G401 (cell line): ENCODE results near the gene ENO2. TPM values are rescaled to one million over a fixed set of nuclear protein-coding genes. Genes with fewer than 3 reads are reported as not detected.
"Not testable (repeated sequence)": the region's sequence is repeated elsewhere in the genome, so short reads cannot be mapped to it uniquely, and the experiment has no call there.

Experiments
- DNase-seq: peaks from one replicate; pipeline ENCODE4 v3.0.0-alpha.2; 2015; ENCODE audit warnings: low spot score
- in situ Hi-C: cut with HindIII; loops from 2 replicates; pipeline ENCODE4 v1.10.0; 2016; ENCODE audit warnings: low sequenced_read_pairs, mixed read lengths
- total RNA-seq: library from RNA; depleted of rRNA; stranded (reverse); fragments of >200 nt; shearing (Covaris generic); gene quantifications from 2 replicates; pipeline ENCODE4 v1.2.3, GENCODE V29; 2014

The ENO2 gene
- total RNA-seq, 1 experiment from 2014 or later, result 13.2 TPM

DNA sequence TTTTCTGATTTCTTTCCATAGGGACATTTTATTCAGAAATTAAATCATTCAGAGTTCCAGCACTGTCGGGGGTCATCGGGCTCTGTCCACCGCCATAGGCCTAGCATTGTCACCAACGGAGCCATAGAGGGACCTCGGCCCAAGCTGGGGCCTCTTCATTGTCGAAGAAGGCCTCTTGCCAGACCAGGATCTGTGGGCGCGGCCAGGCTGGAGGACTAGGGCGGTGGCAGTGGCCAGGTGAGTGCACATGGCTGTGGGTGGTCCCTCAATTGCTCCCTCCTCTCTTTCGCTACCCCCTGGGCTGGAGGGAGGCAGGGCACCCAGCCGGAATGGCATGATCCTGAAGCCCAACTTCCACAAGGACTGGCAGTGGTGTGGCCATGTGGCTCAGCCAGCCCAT lies 30.7 kb upstream of the ENO2 start:
- in situ Hi-C loops, result no loop called here

DNA sequence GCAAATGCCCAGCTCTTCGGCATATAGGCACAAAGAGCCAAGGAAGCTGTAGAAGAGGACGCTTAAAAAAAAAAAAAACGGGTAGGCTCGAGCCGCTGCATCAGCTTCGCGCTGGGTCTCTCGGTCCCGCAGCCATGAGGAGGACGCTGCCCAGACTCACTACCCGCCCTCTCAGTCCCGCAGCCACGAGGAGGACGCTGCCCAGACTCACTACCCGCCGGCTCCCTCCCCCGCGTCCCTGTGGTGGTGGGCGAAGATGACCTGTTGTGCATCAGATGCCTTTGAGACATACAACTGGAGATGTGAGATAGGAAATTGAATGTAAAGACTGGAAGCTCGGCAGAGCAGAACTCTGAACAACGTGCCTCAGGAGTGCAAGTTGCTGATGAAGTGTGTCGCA lies 29.8 kb upstream of the ENO2 start:
- no peak for DNase-seq
- in situ Hi-C loops, result no loop called here

More for the DNA sequence above, 30.7 kb upstream of the ENO2 start:
- DNase-seq, result no peak

DNA sequence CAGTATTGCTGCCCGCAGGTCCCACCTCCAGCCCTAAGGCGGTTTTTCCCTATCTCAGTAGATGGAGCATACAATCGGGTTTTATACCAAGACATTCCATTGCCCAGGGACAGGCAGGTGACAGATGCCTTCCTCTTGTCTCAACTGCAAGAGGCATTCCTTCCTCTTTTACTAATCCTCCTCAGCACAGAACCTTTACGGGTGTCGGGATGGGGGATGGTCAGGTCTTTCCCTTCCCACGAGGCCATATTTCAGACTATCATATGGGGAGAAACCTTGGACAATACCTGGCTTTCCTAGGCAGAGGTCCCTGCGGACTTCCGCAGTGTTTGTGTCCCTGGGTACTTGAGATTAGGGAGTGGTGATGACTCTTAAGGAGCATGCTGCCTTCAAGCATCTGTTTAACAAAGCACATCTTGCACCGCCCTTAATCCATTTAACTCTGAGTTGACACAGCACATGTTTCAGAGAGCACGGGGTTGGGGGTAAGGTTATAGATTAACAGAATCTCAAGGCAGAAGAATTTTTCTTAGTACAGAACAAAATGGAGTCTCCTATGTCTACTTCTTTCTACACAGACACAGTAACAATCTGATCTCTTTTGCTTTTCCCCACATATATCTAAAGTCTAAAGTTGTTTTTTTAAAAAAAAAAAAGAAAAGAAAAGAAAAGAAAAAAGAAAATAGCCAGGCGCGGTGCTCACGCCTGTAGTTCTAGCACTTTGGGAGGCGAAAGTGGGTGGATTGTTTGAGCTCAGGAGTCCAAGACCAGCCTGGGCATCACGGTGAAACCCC lies 28.0 kb upstream of the ENO2 start:
- in situ Hi-C loops, DNase-seq: not testable (repeated sequence)

DNA sequence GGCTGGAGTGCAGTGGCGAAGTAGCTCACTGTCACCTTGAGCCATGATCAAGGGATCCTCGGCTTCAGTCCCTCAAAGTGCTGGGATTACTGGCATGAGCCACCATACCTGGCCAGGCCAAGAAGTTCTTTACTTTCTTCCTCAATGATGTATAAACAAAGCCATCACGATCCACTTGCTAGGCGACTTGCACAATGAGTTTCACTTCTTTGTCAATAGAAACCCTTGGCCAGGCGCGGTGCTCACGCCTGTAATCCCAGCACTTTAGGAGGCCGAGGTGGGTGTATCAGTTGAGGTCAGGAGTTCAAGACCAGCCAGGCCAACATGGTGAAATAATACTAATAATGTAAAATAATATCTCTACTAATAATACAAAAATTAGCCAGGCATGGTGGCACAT lies 26.9 kb upstream of the ENO2 start:
- DNase-seq, result no peak
- in situ Hi-C loops, result no loop called here

DNA sequence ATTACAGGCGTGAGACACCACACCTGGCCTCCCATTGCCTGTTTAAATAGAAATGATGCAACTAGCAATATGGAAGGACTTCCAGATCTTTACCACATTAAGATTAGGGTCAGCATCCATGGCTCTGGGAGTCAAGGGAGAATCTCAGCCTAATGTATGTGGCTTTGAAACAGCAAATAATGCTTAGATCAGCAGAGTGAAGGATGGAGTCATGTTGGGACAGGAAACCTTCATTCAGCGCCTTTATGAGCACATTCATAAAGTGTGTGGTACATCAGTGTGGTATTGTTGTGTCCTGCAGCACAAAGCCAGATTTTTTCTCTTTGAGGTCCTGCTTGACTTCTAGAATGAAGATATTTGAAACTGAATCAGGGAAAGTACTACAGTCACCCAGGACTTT lies 26.0 kb upstream of the ENO2 start:
- DNase-seq, result no peak
- in situ Hi-C loops, result no loop called here

DNA sequence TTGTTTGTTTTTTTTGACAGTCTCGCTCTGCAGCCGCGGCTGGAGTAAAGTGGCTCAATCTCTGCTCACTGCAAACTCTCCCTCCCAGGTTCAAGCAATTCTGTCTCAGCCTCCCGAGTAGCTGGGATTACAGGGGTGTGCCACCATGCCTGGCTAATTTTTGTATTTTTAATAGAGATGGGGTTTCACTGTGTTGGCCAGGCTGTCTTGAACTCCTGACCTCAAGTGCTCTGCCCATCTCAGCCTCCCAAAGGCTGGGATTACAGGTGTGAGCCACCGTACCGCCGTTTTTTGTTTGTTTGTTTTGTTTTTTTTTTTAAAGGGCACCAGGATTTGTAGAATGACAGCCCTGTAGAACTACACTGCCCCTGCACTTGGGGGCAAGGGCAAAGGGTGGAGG lies 25.6 kb upstream of the ENO2 start:
- in situ Hi-C loops, DNase-seq: not testable (repeated sequence)

DNA sequence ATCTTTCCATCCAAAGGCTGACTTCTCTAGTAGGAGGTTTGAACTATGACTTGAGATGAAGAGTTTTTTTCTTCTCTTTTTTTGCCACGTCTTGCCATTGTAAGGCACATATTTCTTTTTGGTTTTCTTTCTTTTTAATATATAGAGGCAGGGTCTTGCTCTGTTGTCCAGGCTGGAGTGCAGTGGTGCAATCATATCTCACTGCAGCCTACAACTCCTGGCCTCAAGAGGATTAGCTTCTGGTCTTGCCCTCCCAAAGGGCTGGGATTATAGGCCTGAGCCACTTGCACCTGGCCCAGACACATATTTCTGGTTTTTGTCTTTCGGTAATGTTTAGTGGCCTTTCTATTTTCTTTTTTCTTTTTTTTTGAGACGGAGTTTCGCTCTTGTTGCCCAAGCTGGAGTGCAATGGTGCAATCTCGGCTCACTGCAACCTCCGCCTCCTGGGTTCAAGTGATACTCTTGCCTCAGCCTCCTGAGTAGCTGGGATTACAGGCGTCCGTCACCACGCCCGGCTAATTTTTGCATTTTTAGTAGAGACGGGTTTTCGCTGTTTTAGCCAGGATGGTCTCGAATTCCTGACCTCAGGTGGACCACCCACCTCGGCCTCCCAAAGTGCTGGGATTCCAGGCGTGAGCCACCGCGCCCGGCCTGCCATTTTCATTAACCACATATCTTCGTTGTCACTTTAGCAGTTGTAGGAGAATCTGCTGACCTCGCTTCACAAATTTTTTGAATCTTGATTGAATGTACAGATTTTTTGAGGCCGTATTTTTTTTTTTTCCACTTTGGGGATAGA lies 24.4 kb upstream of the ENO2 start:
- in situ Hi-C loops, DNase-seq: not testable (repeated sequence)

DNA sequence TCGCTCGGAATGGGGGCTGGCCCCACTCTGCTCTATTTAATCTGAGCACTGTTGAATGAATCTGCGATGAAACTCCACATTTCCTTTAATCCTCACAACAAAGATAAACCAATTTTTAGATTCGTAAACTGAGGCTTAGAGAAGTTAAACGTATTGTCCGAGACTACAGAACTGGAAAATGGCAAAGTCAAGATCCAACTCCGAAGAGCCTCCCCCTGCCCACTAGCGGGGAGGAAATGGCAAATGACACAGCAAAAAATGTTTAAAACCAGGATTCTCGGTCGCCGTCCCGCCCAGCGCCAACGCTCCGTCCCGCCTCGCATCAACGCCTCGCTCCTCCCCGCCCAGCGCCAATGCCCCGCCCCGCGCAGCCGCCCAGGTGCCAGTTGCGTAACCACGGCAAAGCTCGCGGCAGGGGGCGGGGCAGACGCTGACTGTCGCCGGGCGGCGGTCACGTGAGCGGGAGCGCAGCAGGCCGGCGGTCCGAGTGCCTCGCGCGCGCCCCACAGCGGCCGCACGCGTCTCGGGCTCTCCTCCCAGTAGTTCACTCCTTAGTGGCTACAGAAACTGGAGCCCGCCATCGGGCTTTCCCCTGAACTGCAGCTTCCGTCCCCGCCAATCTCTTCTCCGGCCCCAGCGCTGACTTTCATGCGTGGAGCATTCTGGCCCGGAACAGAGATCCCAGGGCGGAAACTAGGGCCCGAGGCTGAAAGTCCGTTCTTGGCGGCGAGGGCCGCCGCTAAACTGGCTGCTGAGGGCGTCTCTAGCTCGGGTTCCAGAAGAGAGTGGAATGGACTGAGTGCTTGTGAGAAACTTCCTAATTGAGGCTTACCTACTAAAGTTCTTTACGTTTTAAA lies 23.4 kb upstream of the ENO2 start:
- peak; percentile 96 for DNase-seq
- in situ Hi-C loops, result no loop called here

DNA sequence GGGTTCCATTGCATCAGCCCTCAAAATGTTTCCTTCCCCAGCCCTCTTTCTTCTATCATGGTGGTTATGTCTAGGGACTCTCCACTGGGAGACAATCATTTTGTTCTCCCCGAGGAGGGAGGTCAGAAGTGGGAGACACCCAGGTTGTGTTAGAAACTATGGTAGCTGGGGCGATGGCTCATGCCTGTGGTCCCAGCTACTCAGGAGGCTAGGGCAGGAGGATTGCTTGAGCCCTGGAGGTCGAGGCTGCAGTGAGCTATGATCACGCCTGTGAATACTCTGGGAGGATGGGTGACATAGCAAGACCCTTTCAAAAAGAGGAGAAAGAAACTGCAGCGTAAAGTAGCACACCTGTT lies 22.8 kb upstream of the ENO2 start:
- DNase-seq, result no peak
- in situ Hi-C loops, result no loop called here

DNA sequence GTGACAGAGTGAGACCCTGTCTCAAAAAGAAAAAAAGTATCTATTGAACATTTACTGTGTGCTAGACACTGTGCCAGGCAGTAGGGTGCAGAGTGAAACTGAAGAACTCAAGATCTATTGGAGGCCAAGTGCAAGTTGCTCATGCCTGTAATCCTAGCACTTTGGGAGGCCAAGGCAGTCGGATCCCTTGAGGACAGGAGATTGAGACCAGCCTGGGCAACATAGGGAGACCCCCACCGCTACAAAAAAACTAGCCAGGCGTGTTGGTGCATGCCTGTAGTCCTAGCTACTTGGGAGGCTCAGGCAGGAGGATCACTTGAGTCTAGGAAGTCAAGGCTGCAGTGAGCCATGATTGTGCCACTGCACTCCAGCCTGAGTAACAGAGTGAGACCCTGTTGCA lies 21.7 kb upstream of the ENO2 start:
- DNase-seq, in situ Hi-C loops: not testable (repeated sequence)

DNA sequence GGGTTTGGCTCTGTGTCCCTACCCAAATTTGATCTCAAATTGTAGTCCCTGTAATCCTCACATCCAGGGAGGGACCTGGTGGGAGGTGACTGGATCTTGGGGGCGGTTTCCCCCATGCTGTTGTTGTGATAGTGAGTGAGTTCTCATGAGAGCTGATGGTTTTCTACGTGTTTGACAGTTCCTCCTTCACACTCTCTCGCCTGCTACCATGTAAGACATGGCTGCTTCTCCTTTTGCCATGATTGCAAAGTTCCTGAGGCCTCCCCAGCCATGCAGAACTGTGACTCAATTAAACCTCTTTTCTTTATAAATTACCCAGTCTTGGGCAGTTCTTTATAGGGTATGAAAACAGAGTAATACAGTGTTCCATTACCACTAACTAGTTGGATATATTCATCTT lies 20.1 kb upstream of the ENO2 start:
- DNase-seq, result no peak
- in situ Hi-C loops, result no loop called here

DNA sequence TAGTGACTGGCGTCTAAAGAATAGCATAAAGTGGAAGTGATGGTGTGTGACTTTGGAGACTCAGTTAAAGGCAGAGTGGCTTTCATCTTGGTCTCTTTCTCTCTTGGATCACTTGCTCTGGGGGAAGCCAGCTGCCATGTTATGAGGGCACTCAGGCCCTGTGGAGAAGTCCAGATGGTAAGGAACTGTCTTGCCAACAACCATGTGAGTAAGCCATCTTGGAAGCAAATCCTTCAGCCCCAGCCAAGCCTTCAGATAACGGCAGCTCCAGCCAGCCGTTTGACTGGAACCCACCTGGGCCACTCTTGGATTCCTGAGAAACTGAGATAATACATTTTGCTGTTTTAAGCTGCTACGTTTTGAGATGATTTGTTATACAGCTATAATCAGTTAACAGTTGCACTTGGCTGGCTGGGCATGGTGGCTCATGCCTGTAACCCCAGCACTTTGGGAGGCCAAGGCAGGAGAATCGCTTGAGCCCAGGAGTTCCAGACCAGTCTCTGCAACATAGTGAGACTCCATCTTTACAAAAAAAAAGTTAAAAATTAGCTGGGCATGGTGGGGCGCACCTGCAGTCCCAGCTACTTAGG lies 17.4 kb upstream of the ENO2 start:
- in situ Hi-C loops, result no loop called here
- DNase-seq, result peak; percentile 95

DNA sequence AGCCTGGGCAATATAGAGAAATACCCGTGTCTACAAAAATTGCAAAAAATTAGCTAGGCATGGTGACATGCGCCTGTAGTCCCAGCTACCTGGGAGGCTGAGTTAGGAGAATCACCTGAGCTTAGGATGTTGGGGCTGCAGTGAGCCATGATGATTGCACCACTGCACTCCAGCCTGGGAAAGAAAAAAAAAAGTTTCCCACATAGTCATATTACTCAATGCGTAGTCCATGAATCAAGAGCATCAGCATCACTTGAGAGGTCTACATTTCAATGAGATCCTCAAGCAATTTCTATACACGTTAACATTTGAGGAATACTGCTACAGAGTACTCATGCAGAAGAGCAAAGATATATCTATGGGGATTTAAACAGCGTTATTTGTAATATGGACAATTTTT lies 15.0 kb upstream of the ENO2 start:
- no peak for DNase-seq
- in situ Hi-C loops, result no loop called here

DNA sequence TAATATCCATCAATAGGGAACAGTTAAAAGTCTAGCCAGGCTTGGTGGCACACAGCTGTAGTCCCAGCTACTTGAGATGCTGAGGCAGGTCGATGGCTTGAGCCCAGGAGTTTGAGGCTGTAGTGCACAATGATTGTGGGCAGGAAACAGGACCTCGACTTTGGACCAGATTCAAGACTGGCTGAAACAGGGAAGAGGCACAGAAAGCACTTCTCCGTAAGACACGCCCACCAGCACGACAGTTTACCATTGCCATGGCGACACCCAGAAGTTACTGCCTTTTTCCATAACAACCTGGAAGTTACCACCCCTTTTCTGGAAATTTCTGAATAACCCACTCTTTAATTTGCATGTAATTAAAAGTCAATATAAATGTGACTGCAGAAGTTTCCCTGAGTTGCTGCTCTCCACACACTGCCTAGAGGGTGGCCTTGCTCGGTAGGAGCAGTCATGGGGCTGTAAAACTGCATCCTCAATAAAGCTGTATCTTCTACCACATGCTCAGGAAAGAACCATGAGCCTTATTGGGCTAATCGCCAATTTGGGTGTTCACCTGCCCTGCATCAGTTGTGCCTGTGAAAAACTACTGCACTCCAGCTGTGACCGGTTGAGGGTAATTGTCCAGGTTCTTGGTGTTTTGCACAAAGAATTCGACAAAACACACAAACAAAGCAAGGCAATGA lies 14.4 kb upstream of the ENO2 start:
- DNase-seq, result peak; percentile 49
- in situ Hi-C loops, result no loop called here

DNA sequence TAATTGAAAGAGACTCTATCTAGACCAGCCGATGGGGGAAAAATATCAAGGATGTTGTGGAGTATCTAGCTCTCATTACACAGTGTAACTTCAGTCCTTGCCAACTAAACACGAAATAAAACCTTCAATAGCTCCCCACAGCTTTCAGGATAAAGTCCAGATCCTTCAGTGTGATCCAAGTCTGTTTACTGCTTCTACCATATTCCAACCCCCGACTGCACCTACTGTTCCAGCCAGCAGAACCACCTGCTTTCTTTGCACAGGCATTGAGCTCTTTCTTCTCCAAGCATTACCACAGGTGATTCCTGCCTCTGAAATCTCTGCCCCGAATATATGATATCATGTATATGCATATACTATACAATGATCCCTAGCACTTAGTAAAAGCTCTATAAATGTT lies 11.9 kb upstream of the ENO2 start:
- in situ Hi-C loops, result no loop called here
- DNase-seq, result peak; percentile 77

DNA sequence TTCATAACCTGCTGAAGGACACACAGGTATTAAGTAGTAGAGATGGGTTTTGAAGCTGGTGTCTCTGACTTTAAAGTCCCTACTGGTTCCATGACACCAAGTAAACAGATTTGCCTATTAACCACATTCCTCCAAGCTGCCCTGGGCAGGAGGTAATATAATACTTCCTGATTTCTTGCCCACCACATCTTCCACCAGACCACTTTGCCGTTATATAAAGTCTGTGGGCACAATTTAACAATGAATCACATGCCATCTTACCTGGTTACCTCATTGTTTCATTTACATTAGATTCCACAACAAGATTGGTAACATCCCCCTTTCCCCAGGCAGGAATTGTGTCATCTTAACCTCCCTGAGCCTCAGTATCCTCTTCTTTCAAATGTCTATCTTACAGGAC lies 10.7 kb upstream of the ENO2 start:
- in situ Hi-C loops, result no loop called here
- DNase-seq, result no peak

DNA sequence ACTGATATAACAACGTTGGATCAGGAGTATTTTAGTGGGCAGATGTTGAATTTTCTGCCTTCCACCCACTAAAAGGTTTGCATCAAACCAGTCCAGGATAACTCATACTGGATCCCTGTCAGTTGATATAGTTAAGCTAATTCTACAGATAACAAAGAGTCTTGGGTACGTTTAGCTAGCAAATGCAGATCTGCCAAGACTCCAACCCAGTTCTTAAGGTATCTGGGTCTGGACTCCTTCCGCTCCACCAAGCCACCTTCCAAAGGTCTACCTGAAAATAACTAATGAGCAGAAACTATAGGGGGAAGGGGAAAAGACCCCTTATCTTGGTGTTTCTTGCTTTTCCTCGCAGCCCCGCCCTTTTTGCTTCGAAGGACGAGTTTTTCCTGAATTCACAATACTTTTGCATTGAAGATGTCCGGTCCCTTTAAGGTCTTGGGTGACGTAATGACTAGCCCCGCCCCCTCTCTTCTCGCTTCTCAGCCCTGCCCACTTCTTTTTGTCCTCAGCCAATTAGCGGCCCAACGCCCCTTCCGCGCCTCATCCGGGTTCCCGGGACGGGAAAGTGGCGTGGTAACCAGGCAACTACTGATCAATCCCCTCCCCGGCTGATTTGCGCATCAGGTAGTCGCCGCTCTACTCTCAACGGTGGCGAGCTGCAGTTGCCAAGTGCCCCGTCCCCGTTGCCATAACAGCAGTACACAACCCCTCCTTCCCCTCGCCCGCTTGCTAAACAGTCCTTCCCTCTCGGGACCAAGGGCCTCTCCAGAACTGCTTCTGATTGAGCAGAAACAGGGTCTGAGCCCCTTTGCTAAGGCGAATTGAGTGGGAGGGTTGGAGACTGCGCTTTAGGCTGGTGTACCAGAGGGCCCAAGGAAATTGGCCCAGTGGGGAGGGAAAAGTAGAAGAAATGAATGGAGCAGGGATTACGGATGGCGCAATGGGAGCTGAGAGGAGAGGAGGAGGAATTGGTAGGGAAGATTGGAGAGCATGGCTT lies 9.8 kb upstream of the ENO2 start, which contains the start of gene LRRC23:
LRRC23 (plus strand) TSS at position 543 of the 997 bp plus-strand sequence. CDS start 812 bp downstream, outside the sequence.
- in situ Hi-C loops, result no loop called here
- peak; percentile 99 for DNase-seq
